Hepatocyte (in vitro differentiated cells): ENCODE results near the gene SMARCD2.

ENCODE experiments used
- EZH2 ChIP-seq: fragments of 200-600 bp; sonication (generic); IDR thresholded peaks from 2 replicates; pipeline ENCODE4 v1.6.1; 2016; ENCODE audit warnings: antibody characterized with exemption, mild to moderate bottlenecking, borderline replicate concordance
- EZH2phosphoT487 ChIP-seq: fragments of 200-600 bp; sonication (generic); IDR thresholded peaks from one replicate; pipeline ENCODE4 v1.6.1; 2018; ENCODE audit warnings: antibody characterized with exemption, mild to moderate bottlenecking, low read depth, moderate library complexity; ENCODE audit not compliant: unreplicated experiment, severe bottlenecking
- TF ChIP-seq, protein P1 (sequence below): fragments of 200-600 bp; sonication (generic); IDR thresholded peaks from 2 replicates; pipeline ENCODE4 v1.5.1; 2016; ENCODE audit warnings: antibody characterized with exemption, mild to moderate bottlenecking; ENCODE audit not compliant: poor library complexity

DNA sequence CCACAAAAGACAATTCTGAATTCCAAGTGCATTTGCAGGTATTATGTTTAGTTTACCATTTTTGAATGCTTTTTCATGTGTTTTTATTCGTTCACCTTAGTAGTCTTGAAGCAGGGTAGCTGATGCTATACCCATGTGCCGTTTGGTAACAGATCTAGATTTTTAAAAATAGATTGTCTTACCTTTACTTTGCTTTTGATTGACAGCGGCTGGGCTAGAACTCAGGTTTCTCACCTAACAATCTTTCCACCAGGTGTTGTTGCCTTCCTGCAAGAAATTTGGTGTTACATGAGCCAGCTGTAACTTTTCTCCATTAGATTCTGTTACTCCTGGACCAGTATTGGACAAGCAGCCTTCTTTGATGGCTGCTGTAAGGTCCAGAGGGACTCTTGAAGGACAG, 13.5 kb downstream of the SMARCD2 start:
- TF ChIP-seq EZH2 (no peak), EZH2phosphoT487 (no peak)
- TF ChIP-seq, protein P1, sequence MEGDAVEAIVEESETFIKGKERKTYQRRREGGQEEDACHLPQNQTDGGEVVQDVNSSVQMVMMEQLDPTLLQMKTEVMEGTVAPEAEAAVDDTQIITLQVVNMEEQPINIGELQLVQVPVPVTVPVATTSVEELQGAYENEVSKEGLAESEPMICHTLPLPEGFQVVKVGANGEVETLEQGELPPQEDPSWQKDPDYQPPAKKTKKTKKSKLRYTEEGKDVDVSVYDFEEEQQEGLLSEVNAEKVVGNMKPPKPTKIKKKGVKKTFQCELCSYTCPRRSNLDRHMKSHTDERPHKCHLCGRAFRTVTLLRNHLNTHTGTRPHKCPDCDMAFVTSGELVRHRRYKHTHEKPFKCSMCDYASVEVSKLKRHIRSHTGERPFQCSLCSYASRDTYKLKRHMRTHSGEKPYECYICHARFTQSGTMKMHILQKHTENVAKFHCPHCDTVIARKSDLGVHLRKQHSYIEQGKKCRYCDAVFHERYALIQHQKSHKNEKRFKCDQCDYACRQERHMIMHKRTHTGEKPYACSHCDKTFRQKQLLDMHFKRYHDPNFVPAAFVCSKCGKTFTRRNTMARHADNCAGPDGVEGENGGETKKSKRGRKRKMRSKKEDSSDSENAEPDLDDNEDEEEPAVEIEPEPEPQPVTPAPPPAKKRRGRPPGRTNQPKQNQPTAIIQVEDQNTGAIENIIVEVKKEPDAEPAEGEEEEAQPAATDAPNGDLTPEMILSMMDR = no peak
